ENCODE data around the gene STAC2. TPM values are rescaled to one million over a fixed set of nuclear protein-coding genes. Genes with fewer than 3 reads are reported as not detected.
A peak's percentile ranks its signal among the peaks of the same experiment; 100 is the strongest.

STAC2 gene
- total RNA-seq, 3 donors from 2014 or later: 0.17 to 0.79 TPM; not detected in 1

DNA sequence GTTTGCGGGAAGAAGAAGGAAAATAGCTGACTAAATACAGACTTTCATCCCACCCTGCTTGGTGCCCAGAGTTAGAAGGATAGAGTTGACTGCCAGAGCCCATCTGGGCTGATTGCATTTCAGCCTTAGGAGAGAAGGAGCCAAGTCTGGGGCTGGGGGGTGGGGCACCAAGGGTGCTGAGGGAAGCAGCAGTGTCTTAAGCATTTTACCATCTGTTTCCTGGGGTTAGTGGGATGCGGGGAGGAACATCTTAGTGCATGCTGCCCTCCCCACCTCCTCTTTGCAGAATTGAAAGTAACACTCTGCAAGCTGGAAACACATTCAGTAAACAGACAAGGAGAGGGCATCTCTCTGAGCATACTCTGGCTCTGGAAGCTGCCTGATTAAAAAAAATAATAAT is 58.3 kb downstream of the STAC2 start:
- TF ChIP-seq, protein P1, sequence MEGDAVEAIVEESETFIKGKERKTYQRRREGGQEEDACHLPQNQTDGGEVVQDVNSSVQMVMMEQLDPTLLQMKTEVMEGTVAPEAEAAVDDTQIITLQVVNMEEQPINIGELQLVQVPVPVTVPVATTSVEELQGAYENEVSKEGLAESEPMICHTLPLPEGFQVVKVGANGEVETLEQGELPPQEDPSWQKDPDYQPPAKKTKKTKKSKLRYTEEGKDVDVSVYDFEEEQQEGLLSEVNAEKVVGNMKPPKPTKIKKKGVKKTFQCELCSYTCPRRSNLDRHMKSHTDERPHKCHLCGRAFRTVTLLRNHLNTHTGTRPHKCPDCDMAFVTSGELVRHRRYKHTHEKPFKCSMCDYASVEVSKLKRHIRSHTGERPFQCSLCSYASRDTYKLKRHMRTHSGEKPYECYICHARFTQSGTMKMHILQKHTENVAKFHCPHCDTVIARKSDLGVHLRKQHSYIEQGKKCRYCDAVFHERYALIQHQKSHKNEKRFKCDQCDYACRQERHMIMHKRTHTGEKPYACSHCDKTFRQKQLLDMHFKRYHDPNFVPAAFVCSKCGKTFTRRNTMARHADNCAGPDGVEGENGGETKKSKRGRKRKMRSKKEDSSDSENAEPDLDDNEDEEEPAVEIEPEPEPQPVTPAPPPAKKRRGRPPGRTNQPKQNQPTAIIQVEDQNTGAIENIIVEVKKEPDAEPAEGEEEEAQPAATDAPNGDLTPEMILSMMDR (IDR thresholded peaks at IDR 0.05): no peak
- Histone ChIP-seq H3K4me1 (ENCODE audit: low read depth) (peaks cover 7% of the 10 kb centered on the region), H3K36me3 (ENCODE audit: low read depth) (no peaks in the 10 kb centered on the region), H3K4me3 (no peak overlapping the region), H3K9me3 (no peaks in the 10 kb centered on the region)
- intact Hi-C loops (cut with DNase I, micrococcal nuclease): no loop called here
- ATAC-seq (peak; percentile 7), DNase-seq (no peak)

DNA sequence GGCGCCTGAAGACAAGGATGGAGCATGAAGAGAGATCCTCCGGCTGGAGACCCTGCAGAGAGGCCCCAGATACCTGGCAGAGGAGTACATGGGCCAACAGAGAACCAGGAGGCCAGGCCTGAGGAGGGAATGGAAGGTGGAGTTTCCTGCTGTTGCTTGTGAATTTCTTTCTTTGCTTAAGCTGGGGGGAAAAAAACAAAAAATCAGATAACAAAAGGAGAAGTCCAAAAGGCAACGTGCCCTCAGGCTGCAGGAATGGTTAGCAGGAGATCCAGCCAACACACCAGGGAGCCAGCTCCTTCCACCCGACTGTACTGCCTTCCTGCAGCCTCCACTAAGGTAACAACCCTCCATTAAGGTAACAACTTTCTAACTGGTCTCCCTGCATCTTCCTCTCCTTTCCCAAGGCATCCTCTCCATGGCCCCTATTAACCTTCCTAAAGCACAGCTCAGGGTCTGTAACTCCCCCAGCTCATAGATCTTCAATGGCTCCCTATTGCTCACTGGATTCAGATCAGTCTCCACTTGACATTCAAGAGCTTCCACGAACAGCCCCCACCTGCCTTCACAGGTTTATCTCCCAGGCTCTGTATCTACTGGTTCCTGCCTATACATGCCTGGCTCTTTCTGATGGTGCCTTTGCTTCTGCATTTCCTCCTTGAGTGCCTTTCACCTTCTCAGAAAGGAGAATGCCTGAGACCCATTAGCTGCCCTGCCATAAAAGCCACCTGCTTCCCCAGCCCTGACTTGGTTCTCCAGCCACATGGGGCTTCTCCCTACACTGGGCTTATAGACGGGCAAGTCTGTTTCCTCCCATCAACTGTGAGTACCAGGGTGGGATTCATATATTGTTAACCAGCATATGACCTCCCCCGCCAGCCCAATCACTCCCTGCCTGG is 59.1 kb downstream of the STAC2 start:
- intact Hi-C loops (cut with DNase I, micrococcal nuclease): no loop called here
- TF ChIP-seq, protein P1 (IDR thresholded peaks at IDR 0.05): no peak
- Histone ChIP-seq H3K4me3 (no peak overlapping the region), H3K9me3 (no peaks in the 10 kb centered on the region), H3K4me1 (ENCODE audit: low read depth) (peaks cover 7% of the 10 kb centered on the region), H3K36me3 (ENCODE audit: low read depth) (no peaks in the 10 kb centered on the region)
- no peak for DNase-seq
- no peak for ATAC-seq

DNA sequence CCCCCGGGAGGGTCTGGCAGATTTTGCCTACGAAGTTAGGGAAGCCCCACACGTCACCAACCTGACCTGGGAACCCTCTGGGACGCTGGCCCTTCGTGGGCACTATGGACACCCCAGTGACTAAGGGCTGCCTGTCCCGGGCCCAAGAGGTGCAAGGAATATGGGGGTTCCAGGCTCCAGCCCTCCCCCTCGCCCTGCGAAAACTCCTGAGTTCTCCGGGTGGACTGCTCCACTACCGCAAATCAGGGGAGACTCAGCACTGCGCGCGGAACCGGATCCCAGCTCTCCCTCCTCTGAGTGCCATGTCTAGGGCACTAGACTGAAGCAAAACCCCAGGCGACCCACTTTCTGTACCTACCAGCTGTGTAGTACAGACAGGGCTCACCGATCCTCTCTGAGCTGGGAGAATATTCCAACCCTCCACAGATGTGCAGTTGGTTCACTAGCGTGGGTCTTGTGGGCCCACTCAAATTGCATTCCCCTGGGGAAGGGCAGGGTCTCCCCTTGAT is 59.9 kb downstream of the STAC2 start, which contains the start of gene ARL5C:
Gene ARL5C (minus strand): TSS at position 321 of the 509 bp plus-strand sequence. CDS start 401 bp downstream, outside the sequence.
- Histone ChIP-seq H3K9me3 (no peaks in the 10 kb centered on the region), H3K4me3 (no peak within 1 kb of the TSS), H3K36me3 (ENCODE audit: low read depth) (no peaks in the 10 kb centered on the region), H3K4me1 (ENCODE audit: low read depth) (peaks cover 7% of the 10 kb centered on the region)
- ATAC-seq (no peak), DNase-seq (no peak)
- intact Hi-C loops (cut with DNase I, micrococcal nuclease): no loop called here
- TF ChIP-seq, protein P1 (IDR thresholded peaks at IDR 0.05): no peak

- Histone ChIP-seq H3K4me1 (ENCODE audit: low read depth) (peaks cover 7% of the 10 kb centered on the region), H3K9me3 (no peaks in the 10 kb centered on the region), H3K36me3 (ENCODE audit: low read depth) (no peaks in the 10 kb centered on the region), H3K4me3 (no peak overlapping the region)
- intact Hi-C loops (cut with DNase I, micrococcal nuclease): no loop called here
- ATAC-seq: no peak
- no peak for DNase-seq
- TF ChIP-seq, protein P1 (IDR thresholded peaks at IDR 0.05): no peak
Measured at GRCh38 chr17:39165178-39165840, 60.4 kb downstream of the STAC2 start.

GRCh38 chr17:39164675-39165143 is 61.0 kb downstream of the STAC2 start:
- H3K4me3 ChIP-seq: peak overlapping the region; percentile 6
- ATAC-seq: peak; percentile 89
- DNase-seq: peak; percentile 85

More at GRCh38 chr17:39164675-39165143, 61.0 kb downstream of the STAC2 start:
- peaks cover 7% of the 10 kb centered on the region for H3K4me1 ChIP-seq (ENCODE audit: low read depth)
- intact Hi-C loops (cut with DNase I, micrococcal nuclease): no loop called here
- H3K9me3 ChIP-seq: no peaks in the 10 kb centered on the region
- TF ChIP-seq, protein P1 (IDR thresholded peaks at IDR 0.05): peak; percentile 55
- H3K36me3 ChIP-seq (ENCODE audit: low read depth): no peaks in the 10 kb centered on the region
